HK-2 (cell line): ENCODE results near the gene MBD5.
A peak's percentile ranks its signal among the peaks of the same experiment; 100 is the strongest.

ENCODE experiments used
- DNase-seq: peaks from one replicate; pipeline ENCODE4 v3.0.0-alpha.2; 2018; ENCODE audit not compliant: unreplicated experiment

MBD5 gene

DNA sequence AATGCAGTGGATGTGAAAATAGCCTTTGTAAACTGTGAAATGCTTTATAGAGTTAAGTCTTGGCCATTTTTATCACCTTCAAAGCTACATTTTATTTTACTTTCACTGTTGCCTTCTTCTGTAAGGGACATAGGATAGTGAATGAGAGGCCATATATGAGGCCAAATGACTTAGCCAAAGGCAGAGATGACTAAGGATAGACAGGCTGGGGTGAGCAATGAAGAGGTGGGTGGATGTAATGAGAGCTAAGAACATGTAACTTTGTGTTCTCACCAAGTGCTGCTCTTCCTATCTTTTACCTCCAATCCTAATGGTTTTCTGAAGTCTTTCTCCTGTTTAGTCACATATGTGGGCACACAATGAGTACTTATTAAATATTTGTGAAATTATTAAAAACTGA, 101.9 kb downstream of the MBD5 start:
- no peak for DNase-seq

GRCh38 chr2:148124271-148124670, 103.4 kb downstream of the MBD5 start:
- DNase-seq: peak; percentile 16

- DNase-seq: peak; percentile 60
These were observed 109.7 kb downstream of the MBD5 start for GRCh38 chr2:148130581-148130980.

- no peak for DNase-seq
These were observed 111.5 kb downstream of the MBD5 start for GRCh38 chr2:148132412-148132811.

GRCh38 chr2:148135705-148136104, 114.8 kb downstream of the MBD5 start:
- DNase-seq: no peak

DNA sequence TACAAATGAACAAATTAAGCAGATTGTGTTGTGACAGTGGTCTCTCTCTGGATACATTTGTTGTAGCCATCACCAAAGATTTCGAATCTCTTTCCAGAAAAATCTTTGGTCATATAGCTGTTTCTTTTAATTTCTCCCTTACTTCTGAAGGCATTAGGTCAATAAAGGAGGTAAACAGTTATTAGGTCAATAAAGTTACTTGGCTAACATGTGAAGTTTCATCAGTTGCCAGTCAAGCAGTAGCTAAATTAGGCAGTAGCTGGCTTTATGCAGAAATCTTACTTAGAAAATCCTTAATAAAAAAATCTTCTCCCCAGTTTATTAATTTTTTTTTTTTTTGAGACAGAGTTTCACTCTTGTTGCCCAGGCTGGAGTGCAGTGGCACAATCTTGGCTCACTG, 115.5 kb downstream of the MBD5 start:
- no peak for DNase-seq

DNA sequence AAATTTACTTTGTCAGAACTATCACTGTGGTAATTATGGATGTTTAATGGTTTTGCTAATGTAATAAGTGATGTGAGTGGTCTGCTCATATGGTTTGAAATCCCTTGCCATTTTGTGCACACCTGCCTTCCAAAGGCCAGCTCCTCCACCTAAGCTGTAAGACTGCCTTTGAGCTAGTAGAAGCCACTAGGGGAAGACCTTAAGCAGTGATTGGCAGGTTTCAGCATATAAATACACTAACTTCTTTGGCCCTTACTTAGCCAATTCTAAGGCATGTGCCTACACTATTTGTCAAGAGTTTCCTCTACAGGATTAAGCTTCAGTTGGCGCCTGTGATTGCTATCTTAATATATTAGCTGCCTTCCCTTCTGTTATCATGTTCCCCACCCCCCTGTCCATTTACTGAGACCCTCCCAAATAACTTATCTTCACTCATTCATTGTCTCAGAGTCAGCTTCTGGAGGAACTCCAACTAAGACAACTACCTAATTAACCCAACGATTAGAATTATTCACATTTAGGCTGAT, 141.1 kb downstream of the MBD5 start:
- DNase-seq: no peak

- DNase-seq: no peak
These were observed 142.0 kb downstream of the MBD5 start for GRCh38 chr2:148162871-148163270.

DNA sequence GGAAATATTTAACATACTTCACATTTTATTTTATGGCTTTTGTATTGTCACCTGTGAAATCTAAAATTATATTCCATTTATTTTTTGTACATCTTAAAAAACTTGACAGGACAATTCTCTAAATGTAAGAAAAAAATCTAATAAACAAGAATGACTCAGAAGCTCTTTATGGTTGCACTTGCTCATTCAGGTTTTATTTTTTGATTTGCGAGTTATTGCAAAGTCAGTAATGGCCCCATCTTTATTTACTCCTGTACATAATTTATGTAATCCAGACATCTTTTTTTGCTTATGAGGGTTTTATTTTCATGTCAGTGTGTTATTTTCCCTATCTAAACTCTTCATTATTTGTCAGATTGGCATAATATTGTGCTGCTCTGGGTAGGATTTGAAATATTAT, 145.1 kb downstream of the MBD5 start:
- DNase-seq: no peak

- DNase-seq: no peak
These were observed 146.4 kb downstream of the MBD5 start for GRCh38 chr2:148167241-148167766.

DNA sequence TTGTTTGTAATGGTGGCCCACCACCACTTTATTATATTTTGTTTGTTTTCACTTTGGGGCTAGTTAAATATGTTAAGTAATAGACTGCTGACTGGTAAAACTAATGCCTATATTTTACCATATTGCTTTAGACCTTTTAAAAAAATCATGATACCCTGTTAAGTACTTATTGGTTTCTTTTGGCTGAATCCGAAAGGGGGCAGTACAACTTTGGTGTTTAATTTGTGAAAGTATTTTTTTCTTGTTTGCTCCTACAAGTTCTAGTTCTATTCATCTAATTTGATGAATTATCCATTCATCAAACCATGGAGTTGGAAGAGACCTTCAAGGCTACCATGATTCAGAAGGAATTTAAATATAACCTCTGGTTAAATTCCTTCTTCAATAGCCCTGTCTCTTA, 147.0 kb downstream of the MBD5 start:
- no peak for DNase-seq

DNA sequence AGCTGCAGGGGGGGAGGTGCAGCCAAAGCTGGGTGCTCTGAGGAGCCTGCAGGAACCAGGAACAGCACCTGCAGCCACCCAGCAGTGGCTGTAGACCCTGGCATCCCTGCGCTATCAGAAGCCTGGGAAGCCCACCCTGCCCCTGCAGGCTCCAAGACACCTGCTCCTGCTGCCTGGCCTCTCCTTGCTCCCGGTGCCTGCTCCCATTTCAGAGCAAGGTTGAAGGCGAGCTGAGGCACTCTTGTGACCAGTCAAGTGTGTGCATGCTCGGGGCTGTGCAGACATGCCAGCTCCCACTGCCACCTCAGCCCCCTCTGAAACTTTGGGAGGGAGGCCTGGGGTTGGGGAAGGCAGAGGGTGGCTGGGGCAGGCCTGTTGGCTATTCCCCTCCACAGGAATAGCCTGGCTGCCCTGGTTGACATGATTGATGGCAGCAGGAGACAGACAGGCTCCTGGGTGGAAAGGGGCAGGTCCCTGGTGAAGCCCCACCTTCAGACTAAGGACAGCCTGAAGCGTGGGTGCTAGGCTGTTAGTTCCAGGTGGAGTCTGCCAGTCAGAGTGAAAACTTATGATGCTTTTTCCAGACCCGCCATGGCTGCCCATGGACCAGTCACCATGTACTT, 151.4 kb downstream of the MBD5 start:
- DNase-seq: no peak

DNA sequence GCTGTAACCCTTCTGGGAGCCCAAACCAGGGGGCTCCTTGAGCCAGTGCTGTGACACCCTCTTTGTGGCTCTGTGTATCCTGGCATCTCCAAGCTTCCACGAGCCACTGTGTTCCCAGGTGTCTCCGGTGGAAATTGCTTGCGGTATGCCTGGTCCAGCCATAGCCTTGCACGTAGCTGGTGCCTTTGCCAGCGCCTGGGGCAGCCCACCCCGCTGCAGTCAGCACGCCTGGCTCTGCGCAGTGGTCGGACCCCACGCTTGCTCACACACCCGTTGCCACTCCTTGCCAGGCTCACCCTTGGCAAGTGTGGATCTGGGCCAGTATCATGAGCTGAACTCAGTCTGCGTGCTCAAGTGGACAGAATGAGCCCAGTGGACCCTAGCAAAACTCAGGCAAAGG, 152.3 kb downstream of the MBD5 start:
- no peak for DNase-seq

- no peak for DNase-seq
These were observed 156.7 kb downstream of the MBD5 start for GRCh38 chr2:148177559-148177958.

GRCh38 chr2:148179724-148180123, 158.8 kb downstream of the MBD5 start:
- DNase-seq: no peak

DNA sequence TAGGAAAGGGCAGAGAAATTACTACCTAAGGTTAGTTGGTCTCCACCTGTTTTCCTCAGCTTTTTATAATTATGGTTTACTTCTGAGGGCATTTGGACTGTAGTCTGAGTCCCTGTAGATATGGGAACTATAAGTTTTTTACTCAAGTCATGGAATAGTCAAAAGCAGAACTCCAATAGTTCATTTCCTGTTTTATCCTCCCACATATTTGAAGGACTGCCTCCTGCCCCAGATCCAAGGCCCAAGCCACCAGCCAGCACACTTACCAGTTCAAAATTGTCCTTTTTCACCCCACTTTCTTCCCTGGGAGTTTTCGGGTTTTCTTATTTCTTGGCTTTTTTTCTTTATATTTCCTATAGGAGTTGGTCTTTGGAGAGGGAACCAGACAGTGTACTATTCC, 164.1 kb downstream of the MBD5 start:
- no peak for DNase-seq

DNA sequence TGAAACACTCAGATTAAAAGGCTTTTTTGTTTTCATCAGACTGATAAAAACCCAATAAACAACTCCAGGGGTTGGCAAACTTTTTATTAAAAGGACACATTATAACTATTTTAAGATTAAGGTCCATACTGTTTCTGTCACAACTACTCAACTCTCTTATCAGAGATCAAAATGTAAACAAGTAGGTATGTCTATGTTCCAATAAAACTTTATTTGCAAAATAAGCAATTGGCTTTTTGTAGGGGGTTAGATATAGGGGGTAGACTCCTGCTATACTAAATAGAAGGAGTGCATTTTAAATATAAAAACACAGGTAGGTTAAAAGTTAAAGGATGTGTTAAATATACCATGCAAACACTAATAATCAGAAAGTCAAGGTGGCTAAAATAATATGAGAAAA, 174.0 kb downstream of the MBD5 start:
- no peak for DNase-seq

DNA sequence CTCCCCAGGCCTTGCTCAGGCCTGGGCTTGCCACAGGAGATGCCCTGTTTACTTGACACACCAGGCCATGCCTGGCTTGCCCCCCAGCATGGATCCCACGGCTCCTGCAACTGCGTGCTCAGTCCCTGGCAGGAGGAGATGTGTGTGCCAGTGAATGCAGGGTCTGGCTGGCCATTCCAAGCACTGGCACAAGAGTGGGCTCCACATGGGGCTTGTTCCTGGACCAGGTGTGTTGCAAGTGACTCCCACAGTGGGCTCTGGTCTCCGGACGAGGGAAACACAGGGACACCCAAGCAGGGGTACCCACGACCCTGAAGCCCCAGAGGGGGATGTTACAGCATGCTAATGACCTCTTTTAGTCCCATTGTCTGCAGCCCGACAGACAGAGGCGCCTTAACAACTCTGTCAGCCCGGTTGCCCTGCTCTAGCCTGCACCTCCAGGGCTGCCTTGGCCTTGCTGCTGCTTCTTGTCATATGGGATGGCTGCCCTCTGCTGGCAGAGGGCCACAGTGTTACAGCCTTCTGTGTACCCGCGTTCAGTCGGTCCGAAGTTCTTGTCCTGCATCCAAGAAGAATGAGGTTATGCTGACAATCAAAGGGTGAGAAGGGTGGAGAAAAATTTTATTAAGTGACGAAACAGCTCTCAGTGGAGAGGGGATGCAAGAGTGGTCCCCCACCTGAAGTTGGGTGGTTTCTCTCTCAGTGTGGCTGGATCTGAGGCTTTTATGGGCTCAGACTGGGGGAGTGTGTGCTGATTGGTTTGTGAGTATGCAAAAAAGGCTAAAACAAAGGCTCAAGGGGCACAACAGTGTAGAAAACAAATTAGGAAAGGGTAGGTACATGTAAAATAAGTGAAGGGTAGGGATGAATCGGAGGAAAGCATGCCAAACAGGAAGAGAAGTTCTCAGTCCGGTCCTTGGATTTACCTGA, 180.4 kb downstream of the MBD5 start:
- DNase-seq: peak; percentile 18

DNA sequence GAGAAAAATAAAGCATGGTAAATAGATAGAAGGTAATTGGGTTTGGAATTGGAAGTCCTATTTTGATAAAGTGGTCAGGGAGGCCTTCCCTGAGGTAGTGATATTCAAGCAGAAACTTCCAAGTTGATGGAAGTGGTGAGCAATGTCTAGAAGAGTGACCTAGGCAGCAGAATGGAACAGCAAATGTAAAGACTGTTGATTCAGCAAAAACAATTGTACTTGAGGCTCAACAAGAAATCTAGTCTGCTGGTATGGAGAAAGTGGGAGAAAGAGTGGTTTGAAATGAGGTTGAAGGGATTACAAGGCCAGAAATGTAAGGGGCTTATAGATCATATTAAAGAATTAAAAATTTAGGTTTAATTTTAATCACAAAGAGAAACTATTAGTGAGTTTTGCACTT, 181.3 kb downstream of the MBD5 start:
- DNase-seq: no peak

GRCh38 chr2:148207111-148207510, 186.2 kb downstream of the MBD5 start:
- DNase-seq: no peak

DNA sequence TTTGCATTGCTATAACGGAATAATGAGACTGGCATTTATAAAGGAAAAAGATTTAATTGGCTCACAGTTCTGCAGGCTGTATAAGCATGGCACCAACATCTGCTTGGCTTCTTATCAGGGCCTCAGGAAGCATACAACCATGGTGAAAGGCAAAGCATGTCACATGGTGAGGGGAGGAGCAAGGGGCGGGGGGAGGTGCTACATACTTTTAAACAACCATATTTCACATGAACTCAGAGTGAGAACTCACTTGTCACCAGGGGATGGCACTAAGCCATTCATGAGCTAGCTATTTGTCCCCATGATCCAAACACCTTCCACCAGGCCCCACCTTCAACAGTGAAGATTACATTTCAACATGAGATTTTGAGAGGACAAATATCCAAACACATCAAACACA, 188.7 kb downstream of the MBD5 start:
- DNase-seq: no peak

GRCh38 chr2:148218326-148219075, 197.6 kb downstream of the MBD5 start:
- no peak for DNase-seq
